Erythroblast (primary cell): ENCODE measurements around the gene ZNF354C.

Experiments used
- DNase-seq, 2 experiments: peaks; one replicate each; lab custom pipeline; 2025; lab: John Stamatoyannopoulos, UW
- GATA1 ChIP-seq: IDR thresholded peaks from 2 replicates; pipeline ENCODE4 v1.6.1; 2011; ENCODE audit warnings: low read depth, mild to moderate bottlenecking, control low read depth, low read length, moderate library complexity
- POLR2A ChIP-seq: IDR thresholded peaks from 2 replicates; pipeline ENCODE4 v1.6.1; 2011; ENCODE audit warnings: mild to moderate bottlenecking, low read length

Gene ZNF354C

GRCh38 chr5:179120951-179121666, 60.9 kb downstream of the ZNF354C start:
- no peak for DNase-seq
- no peak for TF ChIP-seq GATA1
- no peak for TF ChIP-seq POLR2A

GRCh38 chr5:179121667-179122111, 61.5 kb downstream of the ZNF354C start:
- no peak for TF ChIP-seq GATA1
- no peak for DNase-seq

- DNase-seq: no peak
- TF ChIP-seq POLR2A (no peak), GATA1 (no peak)
Measured at GRCh38 chr5:179122411-179123108, 62.4 kb downstream of the ZNF354C start.

DNA sequence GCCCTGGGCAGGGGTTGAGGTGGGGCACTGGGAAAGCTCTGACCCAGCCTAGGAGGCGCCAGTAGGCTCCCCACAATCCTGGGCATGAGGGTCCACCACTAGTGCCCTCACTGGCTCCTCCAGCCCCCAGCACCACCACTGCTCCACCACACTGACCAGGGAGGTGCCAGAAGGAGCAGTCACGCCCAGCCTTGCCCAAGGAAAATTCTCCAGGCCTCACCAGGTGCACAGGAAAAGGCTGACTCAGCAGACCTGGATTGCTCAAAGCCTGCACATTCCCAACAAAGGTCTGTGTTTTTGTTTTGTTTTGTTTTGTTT, 62.9 kb downstream of the ZNF354C start:
- no peak for TF ChIP-seq POLR2A
- no peak for TF ChIP-seq GATA1
- no peak for DNase-seq

- TF ChIP-seq POLR2A (no peak), GATA1 (no peak)
- no peak for DNase-seq
Measured at GRCh38 chr5:179123491-179124272, 63.5 kb downstream of the ZNF354C start.

DNA sequence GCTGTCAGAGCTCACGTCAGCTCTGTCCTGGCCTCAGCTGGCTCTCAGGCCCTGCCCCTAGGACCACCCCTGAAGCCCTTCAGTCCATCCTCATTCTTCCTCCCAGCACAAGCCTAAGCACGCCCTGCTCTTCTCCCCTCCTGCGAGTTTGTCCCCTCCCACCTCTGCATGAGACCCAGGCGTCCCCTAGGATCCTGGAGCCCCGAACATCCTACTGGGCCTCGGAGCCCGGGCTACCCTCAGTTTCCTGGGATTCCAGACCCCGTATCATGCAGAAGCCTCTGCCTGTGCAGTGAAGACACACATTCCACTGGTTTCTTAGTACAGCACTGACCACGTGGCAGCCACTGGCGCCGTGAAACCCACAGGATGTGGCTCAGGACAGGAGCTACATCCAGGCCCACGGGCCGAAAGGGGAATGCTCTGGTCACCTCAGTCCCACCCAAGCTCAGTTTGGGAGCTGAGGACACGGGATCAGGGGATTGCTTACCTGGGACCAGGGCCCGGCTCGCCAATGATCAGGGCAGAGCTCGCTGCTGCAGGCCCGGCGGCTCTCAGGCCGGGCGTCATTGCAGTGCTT, 64.2 kb downstream of the ZNF354C start:
- DNase-seq: no peak
- TF ChIP-seq POLR2A (no peak), GATA1 (no peak)

DNA sequence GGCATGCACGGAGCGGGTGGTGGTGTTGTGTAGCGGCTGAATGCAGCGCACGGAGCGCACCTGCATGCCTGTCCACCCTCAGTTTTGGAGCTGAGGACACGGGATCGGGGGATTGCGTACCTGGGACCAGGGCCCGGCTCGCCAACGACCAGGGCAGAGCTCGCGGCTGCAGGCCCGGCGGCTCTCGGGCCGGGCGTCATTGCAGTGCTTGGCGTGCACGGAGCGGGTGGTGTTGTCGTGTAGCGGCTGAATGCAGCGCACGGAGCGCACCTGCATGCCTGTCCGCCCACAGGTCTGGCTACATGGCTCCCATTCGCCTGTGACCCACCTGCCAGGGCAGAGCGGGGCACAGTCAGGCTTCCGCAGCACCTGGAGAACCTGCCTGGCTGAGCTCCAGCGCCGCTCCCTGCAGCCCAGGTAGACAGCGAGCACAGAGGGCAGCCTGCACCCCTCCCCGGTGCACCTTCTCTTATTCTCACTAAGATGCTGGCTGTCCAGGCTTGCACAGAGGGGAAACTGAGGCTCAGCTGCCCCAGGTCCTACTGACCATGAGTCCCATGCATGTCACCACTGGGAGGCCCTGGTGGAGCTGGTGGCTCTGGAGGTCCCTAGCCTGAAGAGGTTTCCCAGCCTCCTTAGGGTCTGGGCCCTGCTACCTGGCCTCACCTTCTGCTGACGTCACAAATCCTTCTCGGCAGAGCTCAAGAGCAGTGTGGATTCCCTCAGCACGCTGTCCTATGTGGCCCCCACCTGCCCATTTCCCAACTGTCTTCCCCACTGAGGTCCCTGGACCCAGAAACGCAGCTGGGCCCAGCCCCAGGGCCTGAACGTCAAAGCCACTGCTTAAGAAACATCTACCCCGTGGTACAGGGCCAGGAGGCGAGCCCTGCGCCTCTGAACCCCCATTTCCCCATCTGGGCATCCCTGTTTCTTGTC, 64.9 kb downstream of the ZNF354C start:
- TF ChIP-seq POLR2A (no peak), GATA1 (no peak)
- no peak for DNase-seq

- TF ChIP-seq GATA1: no peak
- no peak for TF ChIP-seq POLR2A
- no peak for DNase-seq
Measured at GRCh38 chr5:179125789-179126505, 65.8 kb downstream of the ZNF354C start.

DNA sequence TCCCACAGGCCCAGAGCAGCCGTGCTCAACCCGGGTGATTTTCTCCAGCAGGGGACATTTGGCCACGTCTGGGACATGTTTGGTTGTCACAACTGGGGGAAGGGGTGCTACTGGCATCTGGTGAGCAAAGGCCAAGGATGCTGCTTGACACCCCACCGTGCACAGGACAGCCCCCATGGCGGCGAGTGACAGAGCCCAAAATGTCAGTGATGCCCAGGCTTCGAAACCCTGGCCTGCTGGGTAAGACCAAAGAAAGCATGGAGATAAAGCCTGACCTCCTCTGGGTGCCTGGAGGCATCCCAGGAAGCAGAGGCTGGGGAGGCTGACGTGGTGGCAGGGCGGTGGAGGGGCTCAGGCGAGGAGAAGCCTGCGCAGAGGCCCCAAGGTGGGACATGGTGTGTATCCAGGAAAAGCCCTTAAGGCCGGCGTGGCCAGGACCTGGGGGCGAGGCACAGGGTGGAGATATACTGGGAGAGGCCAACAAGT, 66.4 kb downstream of the ZNF354C start:
- TF ChIP-seq GATA1 (no peak), POLR2A (no peak)
- no peak for DNase-seq

GRCh38 chr5:179127136-179128040, 67.2 kb downstream of the ZNF354C start:
- no peak for DNase-seq
- TF ChIP-seq GATA1 (no peak), POLR2A (no peak)

DNA sequence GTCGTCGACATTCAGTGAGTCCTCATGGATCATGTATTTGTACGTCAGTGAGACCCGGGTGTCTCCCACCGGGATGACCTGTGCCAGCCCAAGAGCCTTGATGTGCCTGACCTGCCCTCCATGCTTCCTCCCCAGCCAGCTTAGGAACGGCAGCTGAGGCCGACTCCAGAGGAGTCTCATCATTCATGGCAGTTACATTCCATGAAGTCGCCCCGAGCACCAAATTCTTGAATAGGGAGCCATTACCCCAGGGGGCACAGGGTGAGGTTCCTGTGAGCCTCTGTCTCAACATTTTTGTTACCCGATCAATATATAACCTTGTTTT, 67.8 kb downstream of the ZNF354C start:
- DNase-seq: no peak
- TF ChIP-seq GATA1 (no peak), POLR2A (no peak)
